Liver (tissue), 9 donors: ENCODE results near the gene KIAA0753. TPM values are rescaled to one million over a fixed set of nuclear protein-coding genes. Genes with fewer than 3 reads are reported as not detected.

ENCODE experiments used
- DNase-seq: peaks from one replicate; pipeline ENCODE4 v3.0.0-alpha.2; 2017; ENCODE audit warnings: low spot score
- H3K27ac ChIP-seq, 2 donors: one replicate each; pipeline ENCODE4 v1.7.0; 2013; ENCODE audit warnings: inconsistent platforms in 2 of 2, low read length in 2 of 2, control low read depth in 1 of 2, low read depth in 1 of 2, mild to moderate bottlenecking in 1 of 2
- H3K27me3 ChIP-seq, 4 donors: one replicate each; pipeline versions ENCODE4 v1.6.1 to v1.7.0; 2013; ENCODE audit warnings: low read length in 3 of 4, inconsistent platforms in 1 of 4, mild to moderate bottlenecking in 1 of 4, moderate library complexity in 1 of 4; ENCODE audit not compliant: control insufficient read depth in 4 of 4, insufficient read depth in 4 of 4
- H3K36me3 ChIP-seq, 4 donors: one replicate each; pipeline versions ENCODE4 v1.6.1 to v1.7.0; 2013; ENCODE audit warnings: low read length in 3 of 4, mild to moderate bottlenecking in 3 of 4, low read depth in 1 of 4, moderate library complexity in 1 of 4; ENCODE audit not compliant: control insufficient read depth in 4 of 4, insufficient read depth in 3 of 4
- H3K4me1 ChIP-seq, 4 donors: one replicate each; pipeline versions ENCODE4 v1.6.1 to v1.7.0; 2013; ENCODE audit warnings: low read length in 3 of 4, mild to moderate bottlenecking in 3 of 4, moderate library complexity in 1 of 4; ENCODE audit not compliant: control insufficient read depth in 4 of 4, insufficient read depth in 4 of 4
- H3K4me3 ChIP-seq, 3 donors: one replicate each; pipeline versions ENCODE4 v1.6.1 to v1.7.0; 2013; ENCODE audit warnings: low read length in 3 of 3, control low read depth in 1 of 3, low read depth in 1 of 3, mild to moderate bottlenecking in 1 of 3
- H3K9ac ChIP-seq, 2 donors: one replicate each; pipeline ENCODE4 v1.7.0; 2013; ENCODE audit warnings: low read length in 2 of 2, mild to moderate bottlenecking in 2 of 2, moderate library complexity in 2 of 2, control low read depth in 1 of 2, low read depth in 1 of 2
- H3K9me3 ChIP-seq, 4 donors: one replicate each; pipeline versions ENCODE4 v1.6.1 to v1.7.0; 2013; ENCODE audit warnings: low read length in 3 of 4; ENCODE audit not compliant: control insufficient read depth in 4 of 4
- CTCF ChIP-seq: fragments of 150-350 bp; IDR thresholded peaks from 2 replicates; pipeline ENCODE4 v1.5.1; 2017; ENCODE audit warnings: improper control_type of control experiment, low read depth, low read length; ENCODE audit not compliant: missing input control
- EGR1 ChIP-seq, 2 donors: IDR thresholded peaks; 2 replicates each; pipeline ENCODE4 v1.6.1; 2016 to 2018; ENCODE audit warnings: antibody characterized with exemption in 2 of 2, low read depth in 2 of 2
- FOXA1 ChIP-seq: IDR thresholded peaks from 2 replicates; pipeline ENCODE4 v1.6.1; 2016; ENCODE audit warnings: antibody characterized with exemption
- FOXA2 ChIP-seq: IDR thresholded peaks from 2 replicates; pipeline ENCODE4 v1.6.1; 2016; ENCODE audit warnings: antibody characterized with exemption
- GABPA ChIP-seq, 2 donors: IDR thresholded peaks in 1 of 2; conservative IDR thresholded peaks in 1 of 2; 2 replicates each; pipeline ENCODE4 v1.6.1; 2016; ENCODE audit warnings: antibody characterized with exemption in 2 of 2, mild to moderate bottlenecking in 1 of 2, moderate library complexity in 1 of 2
- HNF4A ChIP-seq, 2 donors: conservative IDR thresholded peaks; 2 replicates each; pipeline ENCODE4 v1.6.1; 2016; ENCODE audit warnings: antibody characterized with exemption in 2 of 2, mild to moderate bottlenecking in 2 of 2
- HNF4G ChIP-seq: IDR thresholded peaks from 2 replicates; pipeline ENCODE4 v1.6.1; 2016; ENCODE audit warnings: antibody characterized with exemption
- JUND ChIP-seq, 2 donors: IDR thresholded peaks; 2 replicates each; pipeline ENCODE4 v1.6.1; 2016; ENCODE audit warnings: antibody characterized with exemption in 2 of 2
- NR2F2 ChIP-seq: IDR thresholded peaks from 2 replicates; pipeline ENCODE4 v1.6.1; 2016; ENCODE audit warnings: antibody characterized with exemption
- RAD21 ChIP-seq, 2 donors: IDR thresholded peaks; 2 replicates each; pipeline ENCODE4 v1.6.1; 2016; ENCODE audit warnings: antibody characterized with exemption in 2 of 2, mild to moderate bottlenecking in 2 of 2
- REST ChIP-seq: IDR thresholded peaks from 2 replicates; pipeline ENCODE4 v1.6.1; 2016; ENCODE audit warnings: antibody characterized with exemption, mild to moderate bottlenecking
- RXRA ChIP-seq, 2 donors: IDR thresholded peaks; 2 replicates each; pipeline ENCODE4 v1.6.1; 2017 to 2018; ENCODE audit warnings: antibody characterized with exemption in 2 of 2, mild to moderate bottlenecking in 1 of 2
- SP1 ChIP-seq: IDR thresholded peaks from 2 replicates; pipeline ENCODE4 v1.6.1; 2018; ENCODE audit warnings: antibody characterized with exemption, mild to moderate bottlenecking
- TAF1 ChIP-seq: conservative IDR thresholded peaks from 2 replicates; pipeline ENCODE4 v1.6.1; 2016; ENCODE audit warnings: antibody characterized with exemption, mild to moderate bottlenecking
- YY1 ChIP-seq: IDR thresholded peaks from 2 replicates; pipeline ENCODE4 v1.6.1; 2016; ENCODE audit warnings: antibody characterized with exemption, mild to moderate bottlenecking
- WGBS: extraction: QIAGEN DNeasy Blood & Tissue Kit; methylation state at CpG from one replicate; pipeline ENCODE4 v1.1.7; 2013; 5-methylcytosine and 5-hydroxymethylcytosine counted together
- polyA plus RNA-seq, 2 donors: library from polyadenylated mRNA; stranded (reverse) in 1 of 2; unstranded in 1 of 2; fragments of 200-250 nt in 1 of 2; fragments of >200 nt in 1 of 2; fragmentation: Nextera tagmentation in 1 of 2; extraction: Ambion mirVana in 1 of 2; gene quantifications; one replicate each; pipeline versions ENCODE4 v1.2.1 to v1.2.3, GENCODE V29; 2013 to 2015
- total RNA-seq, 2 donors: library from RNA; depleted of rRNA; stranded (reverse); fragments of >200 nt; gene quantifications; one replicate each; pipeline ENCODE4 v1.2.3, GENCODE V29; 2014
- TF ChIP-seq, protein P1 (sequence below): IDR thresholded peaks from 2 replicates; pipeline ENCODE4 v1.6.1; 2016; ENCODE audit warnings: antibody characterized with exemption
- TF ChIP-seq, protein P2 (sequence below): IDR thresholded peaks from 2 replicates; pipeline ENCODE4 v1.6.1; 2016; ENCODE audit warnings: antibody characterized with exemption
- TF ChIP-seq, protein P3 (sequence below): IDR thresholded peaks from 2 replicates; pipeline ENCODE4 v1.6.1; 2016; ENCODE audit warnings: antibody characterized with exemption
- donor health status: healthy.
- donor health status: healthy.
- donor health status: healthy.
- donor health status: healthy.
- donor health status: healthy.

The KIAA0753 gene
- total and polyA plus RNA-seq, 4 donors: 2.0 to 5.9 (median 3.0) TPM

DNA sequence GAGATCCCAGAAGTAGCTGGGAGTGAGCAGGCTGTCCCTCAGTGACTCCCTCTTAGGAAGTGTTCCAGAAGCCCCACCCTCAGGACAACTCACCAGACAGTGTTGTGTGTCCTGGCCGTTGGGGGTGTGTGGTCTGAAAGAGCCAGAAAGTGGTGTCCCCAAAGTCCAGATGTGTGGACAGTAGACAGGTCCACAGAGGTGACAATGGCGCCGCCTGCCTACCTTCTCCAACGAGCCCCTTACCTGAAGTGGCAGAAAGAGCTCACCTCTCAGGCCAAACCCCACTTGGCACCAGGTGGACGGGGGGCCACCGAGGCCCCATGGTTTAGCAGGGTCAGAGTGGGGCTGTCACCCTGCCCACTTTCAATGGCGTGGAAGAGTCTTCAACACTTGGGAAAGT is 30.9 kb upstream of the KIAA0753 start:
- Histone ChIP-seq H3K9me3 (no peaks in the 10 kb centered on the region), H3K4me1 (peaks cover 2 to 8% (median 4%) of the 10 kb centered on the region in 4 donors), H3K36me3 (no peaks in the 10 kb centered on the region), H3K27ac (no peak overlapping the region), H3K4me3 (no peak overlapping the region), H3K9ac (no peak overlapping the region), H3K27me3 (no peaks in the 10 kb centered on the region)
- no peak for DNase-seq
- TF ChIP-seq RXRA (IDR thresholded peaks at IDR 0.05) (no peak), YY1 (no peak), FOXA1 (no peak), JUND (IDR thresholded peaks at IDR 0.05) (no peak), SP1 (no peak), EGR1 (IDR thresholded peaks at IDR 0.05; ENCODE audit: low read depth in 2 of 2) (no peak)
- 94% methylated on average over 7 of the region's 7 CpGs for WGBS

- DNase-seq: no peak
- no peak for TF ChIP-seq SP1
- Histone ChIP-seq H3K27me3 (no peaks in the 10 kb centered on the region), H3K36me3 (no peaks in the 10 kb centered on the region), H3K9ac (no peak overlapping the region), H3K9me3 (no peaks in the 10 kb centered on the region), H3K4me1 (peaks cover 2 to 12% (median 8%) of the 10 kb centered on the region in 4 donors), H3K27ac (no peak overlapping the region), H3K4me3 (no peak overlapping the region)
- 90% methylated on average over 6 of the region's 6 CpGs for WGBS
Measured at GRCh38 chr17:6670999-6671398, 30.5 kb upstream of the KIAA0753 start.

GRCh38 chr17:6670571-6670970 is 30.1 kb upstream of the KIAA0753 start:
- H3K27ac ChIP-seq: no peak overlapping the region

More at GRCh38 chr17:6670571-6670970, 30.1 kb upstream of the KIAA0753 start:
- H3K9me3 ChIP-seq: no peaks in the 10 kb centered on the region
- no peaks in the 10 kb centered on the region for H3K27me3 ChIP-seq
- WGBS: 97% methylated on average over 8 of the region's 8 CpGs
- no peaks in the 10 kb centered on the region for H3K36me3 ChIP-seq
- peaks cover 2 to 12% (median 9%) of the 10 kb centered on the region in 4 donors for H3K4me1 ChIP-seq
- H3K4me3 ChIP-seq: no peak overlapping the region
- no peak overlapping the region for H3K9ac ChIP-seq
- TF ChIP-seq RAD21 (IDR thresholded peaks at IDR 0.05) (no peak), GABPA (IDR thresholded peaks at IDR 0.05 in 1 of 2, conservative IDR thresholded peaks at IDR 0.05 in 1 of 2) (no peak), NR2F2 (no peak), FOXA2 (no peak), JUND (IDR thresholded peaks at IDR 0.05) (no peak), FOXA1 (no peak), HNF4A (conservative IDR thresholded peaks at IDR 0.05) (no peak), TAF1 (no peak), REST (no peak), CTCF (no peak), RXRA (IDR thresholded peaks at IDR 0.05) (no peak), EGR1 (IDR thresholded peaks at IDR 0.05; ENCODE audit: low read depth in 2 of 2) (no peak), YY1 (no peak), SP1 (no peak), HNF4G (no peak)
- TF ChIP-seq, protein P1, sequence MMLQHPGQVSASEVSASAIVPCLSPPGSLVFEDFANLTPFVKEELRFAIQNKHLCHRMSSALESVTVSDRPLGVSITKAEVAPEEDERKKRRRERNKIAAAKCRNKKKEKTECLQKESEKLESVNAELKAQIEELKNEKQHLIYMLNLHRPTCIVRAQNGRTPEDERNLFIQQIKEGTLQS: no peak
- TF ChIP-seq, protein P2, sequence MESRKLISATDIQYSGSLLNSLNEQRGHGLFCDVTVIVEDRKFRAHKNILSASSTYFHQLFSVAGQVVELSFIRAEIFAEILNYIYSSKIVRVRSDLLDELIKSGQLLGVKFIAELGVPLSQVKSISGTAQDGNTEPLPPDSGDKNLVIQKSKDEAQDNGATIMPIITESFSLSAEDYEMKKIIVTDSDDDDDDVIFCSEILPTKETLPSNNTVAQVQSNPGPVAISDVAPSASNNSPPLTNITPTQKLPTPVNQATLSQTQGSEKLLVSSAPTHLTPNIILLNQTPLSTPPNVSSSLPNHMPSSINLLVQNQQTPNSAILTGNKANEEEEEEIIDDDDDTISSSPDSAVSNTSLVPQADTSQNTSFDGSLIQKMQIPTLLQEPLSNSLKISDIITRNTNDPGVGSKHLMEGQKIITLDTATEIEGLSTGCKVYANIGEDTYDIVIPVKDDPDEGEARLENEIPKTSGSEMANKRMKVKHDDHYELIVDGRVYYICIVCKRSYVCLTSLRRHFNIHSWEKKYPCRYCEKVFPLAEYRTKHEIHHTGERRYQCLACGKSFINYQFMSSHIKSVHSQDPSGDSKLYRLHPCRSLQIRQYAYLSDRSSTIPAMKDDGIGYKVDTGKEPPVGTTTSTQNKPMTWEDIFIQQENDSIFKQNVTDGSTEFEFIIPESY: no peak
- TF ChIP-seq, protein P3, sequence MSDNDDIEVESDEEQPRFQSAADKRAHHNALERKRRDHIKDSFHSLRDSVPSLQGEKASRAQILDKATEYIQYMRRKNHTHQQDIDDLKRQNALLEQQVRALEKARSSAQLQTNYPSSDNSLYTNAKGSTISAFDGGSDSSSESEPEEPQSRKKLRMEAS: no peak
- DNase-seq: no peak
